CD14-positive monocyte (primary cell): Measurements from ENCODE around the gene TREML4. TPM values are rescaled to one million over a fixed set of nuclear protein-coding genes. Genes with fewer than 3 reads are reported as not detected.

Experiments
- DNase-seq, 3 donors: peaks; one replicate each; pipeline ENCODE4 v3.0.0-alpha.2; 2011 to 2022
- H2AFZ ChIP-seq: 2 replicates; pipeline ENCODE4 v1.6.0; 2012; ENCODE audit warnings: mild to moderate bottlenecking, low read depth, low read length, inconsistent platforms; ENCODE audit not compliant: insufficient read depth, poor library complexity, severe bottlenecking
- H3K27ac ChIP-seq, 2 donors: 1 replicate in 1 of 2; 2 replicates in 1 of 2; pipeline ENCODE4 v1.5.1; 2012 to 2013; ENCODE audit warnings: low read length in 2 of 2, control low read depth in 1 of 2, inconsistent platforms in 1 of 2, low read depth in 1 of 2, mild to moderate bottlenecking in 1 of 2
- H3K27me3 ChIP-seq, 2 donors: one replicate each; pipeline versions ENCODE4 v1.6.0 to v1.6.1; 2011 to 2013; ENCODE audit warnings: low read length in 2 of 2; ENCODE audit not compliant: control insufficient read depth in 2 of 2, insufficient read depth in 2 of 2
- H3K36me3 ChIP-seq, 2 donors: replicated peaks in 1 of 2; 1 replicate in 1 of 2; 2 replicates in 1 of 2; pipeline versions ENCODE4 v1.5.1 to v1.6.1; 2012 to 2013; ENCODE audit warnings: low read length in 2 of 2, control low read depth in 1 of 2, inconsistent platforms in 1 of 2, mild to moderate bottlenecking in 1 of 2; ENCODE audit not compliant: insufficient read depth in 2 of 2, control insufficient read depth in 1 of 2
- H3K4me1 ChIP-seq, 2 donors: 1 replicate in 1 of 2; 2 replicates in 1 of 2; pipeline versions ENCODE4 v1.5.1 to v1.6.1; 2012 to 2013; ENCODE audit warnings: low read length in 2 of 2, control low read depth in 1 of 2, inconsistent platforms in 1 of 2, mild to moderate bottlenecking in 1 of 2, moderate library complexity in 1 of 2; ENCODE audit not compliant: insufficient read depth in 2 of 2, control insufficient read depth in 1 of 2
- H3K4me2 ChIP-seq: replicated peaks from 2 replicates; pipeline ENCODE3; 2012; ENCODE audit warnings: low read length, moderate library complexity, mild to moderate bottlenecking; ENCODE audit not compliant: poor library complexity, severe bottlenecking; ENCODE audit errors: extremely low read depth
- H3K4me3 ChIP-seq, 3 experiments: fragments of 200-600 bp in 1 of 3; sonication (generic) in 1 of 3; replicated peaks in 1 of 3; 1 replicate in 2 of 3; 2 replicates in 1 of 3; pipeline ENCODE4 v1.5.1; 2011 to 2013; ENCODE audit warnings: low read length in 3 of 3, mild to moderate bottlenecking in 3 of 3, control low read depth in 2 of 3, low read depth in 2 of 3, inconsistent platforms in 1 of 3, moderate library complexity in 1 of 3
- H3K79me2 ChIP-seq: 2 replicates; pipeline ENCODE4 v1.6.0; 2012; ENCODE audit warnings: mild to moderate bottlenecking, control low read depth, inconsistent platforms, low read length, moderate library complexity; ENCODE audit not compliant: insufficient read depth
- H3K9ac ChIP-seq: 2 replicates; pipeline ENCODE4 v1.6.0; 2017; ENCODE audit warnings: low read length, mild to moderate bottlenecking; ENCODE audit not compliant: insufficient read depth, poor library complexity, severe bottlenecking
- H3K9me3 ChIP-seq, 2 donors: replicated peaks in 1 of 2; 1 replicate in 1 of 2; 2 replicates in 1 of 2; pipeline versions ENCODE4 v1.5.1 to v1.6.1; 2012 to 2013; ENCODE audit warnings: low read length in 2 of 2, control low read depth in 1 of 2; ENCODE audit not compliant: control insufficient read depth in 1 of 2, insufficient read depth in 1 of 2
- H4K20me1 ChIP-seq: 2 replicates; pipeline ENCODE4 v1.6.0; 2012; ENCODE audit warnings: mild to moderate bottlenecking, low read length, control low read depth, moderate library complexity; ENCODE audit not compliant: insufficient read depth
- H3K27ac Mint-ChIP-seq, 7 donors: one replicate each; pipeline ENCODE4 v1.8.0; 2020; ENCODE audit warnings: mild to moderate bottlenecking in 7 of 7, mixed read lengths in 7 of 7, moderate library complexity in 6 of 7, inconsistent platforms in 2 of 7
- H3K27me3 Mint-ChIP-seq, 3 donors: one replicate each; pipeline ENCODE4 v1.8.0; 2021 to 2022; ENCODE audit warnings: low read depth in 3 of 3, mild to moderate bottlenecking in 3 of 3, mixed read lengths in 3 of 3, moderate library complexity in 3 of 3, inconsistent platforms in 1 of 3
- H3K36me3 Mint-ChIP-seq, 2 donors: one replicate each; pipeline ENCODE4 v1.8.0; 2020; ENCODE audit warnings: mixed read lengths in 2 of 2, inconsistent platforms in 1 of 2, mild to moderate bottlenecking in 1 of 2
- H3K4me1 Mint-ChIP-seq: one replicate; pipeline ENCODE4 v1.8.0; 2020; ENCODE audit warnings: mild to moderate bottlenecking, mixed read lengths
- H3K4me3 Mint-ChIP-seq, 2 donors: one replicate each; pipeline ENCODE4 v1.8.0; 2020; ENCODE audit warnings: mild to moderate bottlenecking in 2 of 2, mixed read lengths in 2 of 2, moderate library complexity in 1 of 2
- H3K9me3 Mint-ChIP-seq, 7 donors: one replicate each; pipeline ENCODE4 v1.8.0; 2020 to 2022; ENCODE audit warnings: mixed read lengths in 7 of 7, mild to moderate bottlenecking in 6 of 7, moderate library complexity in 6 of 7, inconsistent platforms in 2 of 7
- CTCF ChIP-seq: fragments of 200-600 bp; IDR thresholded peaks from one replicate; pipeline ENCODE4 v1.8.0; 2022; ENCODE audit warnings: antibody characterized with exemption, mild to moderate bottlenecking
- WGBS: methylation state at CpG from one replicate; pipeline ENCODE4 v1.1.5; 2013; ENCODE audit warnings: missing lambda C conversion rate; ENCODE audit not compliant: insufficient coverage; 5-methylcytosine and 5-hydroxymethylcytosine counted together
- intact Hi-C, 2 donors: fragments of 100-400 bp; cut with micrococcal nuclease; formaldehyde crosslinking; loops; one replicate each; pipeline versions ENCODE4 v1.15.0 to v1.15.1; 2023
- polyA plus RNA-seq, 3 donors: library from polyadenylated mRNA; depleted of rRNA in 1 of 3; unstranded in 2 of 3; stranded (reverse) in 1 of 3; fragments of 300-500 nt in 2 of 3; fragments of >200 nt in 1 of 3; fragmentation: Illumina TruSeq in 2 of 3; gene quantifications; 1 replicate in 2 of 3; 2 replicates in 1 of 3; pipeline ENCODE4 v1.2.3, GENCODE V29; 2012 to 2021

The TREML4 gene
- polyA plus RNA-seq, 3 donors, result not detected

- Mint-ChIP-seq H3K27ac (no peak overlapping the region), H3K36me3 (no peaks in the 10 kb centered on the region), H3K27me3 (peaks cover 0 to 6% (median 0%) of the 10 kb centered on the region in 3 donors), H3K4me3 (no peak overlapping the region), H3K4me1 (peaks cover 20% of the 10 kb centered on the region), H3K9me3 (peaks cover 4 to 12% (median 5%) of the 10 kb centered on the region in 7 donors)
- peaks cover 8 to 16% of the 10 kb centered on the region in 2 donors for H3K4me1 ChIP-seq
- no peaks in the 10 kb centered on the region for H4K20me1 ChIP-seq
- H2AFZ ChIP-seq, result no peak overlapping the region
- H3K4me2 ChIP-seq, result no peak overlapping the region
- H3K4me3 ChIP-seq, result no peak overlapping the region
- no peaks in the 10 kb centered on the region for H3K27me3 ChIP-seq
- H3K79me2 ChIP-seq, result no peaks in the 10 kb centered on the region
- WGBS, result 97% methylated on average over 5 of the region's 7 CpGs
- H3K9ac ChIP-seq, result no peak overlapping the region
- DNase-seq, result no peak
- peaks cover 0 to 4% of the 10 kb centered on the region in 2 donors for H3K9me3 ChIP-seq
- no peak for TF ChIP-seq CTCF
- no peak overlapping the region for H3K27ac ChIP-seq
- no peaks in the 10 kb centered on the region for H3K36me3 ChIP-seq
- intact Hi-C loops, result no loop called here
Observed at GRCh38 chr6:41208439-41209106, 19.6 kb upstream of the TREML4 start.

- Histone ChIP-seq H3K4me2 (no peak overlapping the region), H4K20me1 (no peaks in the 10 kb centered on the region), H3K36me3 (no peaks in the 10 kb centered on the region), H3K4me1 (peaks cover 8 to 16% of the 10 kb centered on the region in 2 donors), H3K79me2 (no peaks in the 10 kb centered on the region), H3K9ac (no peak overlapping the region), H3K27ac (no peak overlapping the region), H3K9me3 (peaks cover 8 to 9% of the 10 kb centered on the region in 2 donors), H3K27me3 (no peaks in the 10 kb centered on the region), H3K4me3 (no peak overlapping the region), H2AFZ (peak overlapping the region; percentile 6)
- Mint-ChIP-seq H3K27me3 (peaks cover under 1 to 6% (median 2%) of the 10 kb centered on the region in 3 donors), H3K27ac (peak overlapping the region in 6 of 7 donors; percentile 12 to 60 (median 50)), H3K9me3 (peaks cover 12 to 21% (median 14%) of the 10 kb centered on the region in 7 donors), H3K4me3 (no peak overlapping the region), H3K36me3 (no peaks in the 10 kb centered on the region), H3K4me1 (peaks cover 20% of the 10 kb centered on the region)
- 79% methylated on average over 5 of the region's 5 CpGs for WGBS
- peak in 1 of 3 donors; percentile 2 for DNase-seq
- no peak for TF ChIP-seq CTCF
- intact Hi-C loops, result no loop called here
Observed at GRCh38 chr6:41209547-41210320, 18.4 kb upstream of the TREML4 start.
